Erythroblast (primary cell): ENCODE results near the gene SLC52A1.

ENCODE experiments used
- GATA1 ChIP-seq: IDR thresholded peaks from 2 replicates; pipeline ENCODE4 v1.6.1; 2011; ENCODE audit warnings: low read depth, mild to moderate bottlenecking, control low read depth, low read length, moderate library complexity
- POLR2A ChIP-seq: IDR thresholded peaks from 2 replicates; pipeline ENCODE4 v1.6.1; 2011; ENCODE audit warnings: mild to moderate bottlenecking, low read length

- TF ChIP-seq POLR2A (no peak), GATA1 (no peak)
These were observed 7.9 kb downstream of the SLC52A1 start for GRCh38 chr17:5027299-5027698.
